Endothelial cell (in vitro differentiated cells): ENCODE results near the gene FABP1. TPM values are rescaled to one million over a fixed set of nuclear protein-coding genes. Genes with fewer than 3 reads are reported as not detected.

ENCODE experiments used
- DNase-seq: peaks from one replicate; pipeline ENCODE4 v3.0.0; 2021; ENCODE audit warnings: low spot score
- H3K27ac Mint-ChIP-seq: one replicate; pipeline ENCODE4 v1.8.0; 2021; ENCODE audit warnings: mixed read lengths, inconsistent platforms; ENCODE audit not compliant: unreplicated experiment
- H3K27me3 Mint-ChIP-seq: one replicate; pipeline ENCODE4 v1.8.0; 2021; ENCODE audit warnings: mild to moderate bottlenecking, moderate library complexity, mixed read lengths, inconsistent platforms; ENCODE audit not compliant: unreplicated experiment
- H3K36me3 Mint-ChIP-seq: one replicate; pipeline ENCODE4 v1.8.0; 2021; ENCODE audit warnings: mild to moderate bottlenecking, low read depth, mixed read lengths, inconsistent platforms; ENCODE audit not compliant: unreplicated experiment
- H3K4me1 Mint-ChIP-seq: one replicate; pipeline ENCODE4 v1.8.0; 2021; ENCODE audit warnings: mild to moderate bottlenecking, mixed read lengths, inconsistent platforms; ENCODE audit not compliant: unreplicated experiment
- H3K4me3 Mint-ChIP-seq: one replicate; pipeline ENCODE4 v1.8.0; 2021; ENCODE audit warnings: mild to moderate bottlenecking, mixed read lengths, inconsistent platforms; ENCODE audit not compliant: unreplicated experiment
- H3K9me3 Mint-ChIP-seq: one replicate; pipeline ENCODE4 v1.8.0; 2021; ENCODE audit warnings: mixed read lengths, inconsistent platforms; ENCODE audit not compliant: unreplicated experiment
- CTCF ChIP-seq: fragments of 200-600 bp; sonication (generic); IDR thresholded peaks from one replicate; pipeline ENCODE4 v1.5.0; 2021; ENCODE audit warnings: antibody characterized with exemption; ENCODE audit not compliant: unreplicated experiment
- total RNA-seq: library from RNA; stranded (reverse); fragmentation: NEBNext Ultra II Directional; extraction: Animal tissue kit (Norgen Biotek cat#: 25700); gene quantifications from one replicate; pipeline ENCODE4 v1.2.1, GENCODE V29; 2021; ENCODE audit not compliant: unreplicated experiment

The FABP1 gene
- total RNA-seq, 1 donor from 2014 or later, result not detected

DNA sequence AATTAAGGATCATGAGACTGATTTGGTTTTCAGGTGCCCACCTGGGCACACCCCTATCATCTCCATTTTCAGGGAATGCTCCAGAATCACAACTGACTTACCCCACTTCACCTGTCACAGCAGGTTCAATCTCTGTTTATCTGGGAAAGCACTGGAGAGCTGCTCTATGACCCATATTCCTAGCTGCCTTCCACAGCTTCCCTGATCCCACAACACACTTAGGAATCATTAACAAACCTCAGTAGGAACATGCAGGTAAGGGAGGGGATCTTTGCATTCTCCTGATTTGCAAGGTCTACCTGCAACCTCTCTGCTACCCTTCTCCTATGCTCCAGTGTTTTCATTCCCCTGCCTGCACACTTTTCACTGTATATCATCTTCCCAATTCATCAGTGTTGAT, 18.7 kb upstream of the FABP1 start:
- Mint-ChIP-seq H3K4me3 (no peak overlapping the region), H3K27ac (no peak overlapping the region), H3K27me3 (peaks cover 2% of the 10 kb centered on the region), H3K4me1 (no peaks in the 10 kb centered on the region), H3K9me3 (no peaks in the 10 kb centered on the region), H3K36me3 (no peaks in the 10 kb centered on the region)
- no peak for DNase-seq
- no peak for TF ChIP-seq CTCF

GRCh38 chr2:88144914-88145497, 17.1 kb upstream of the FABP1 start:
- H3K4me3 Mint-ChIP-seq, result no peak overlapping the region
- H3K9me3 Mint-ChIP-seq, result no peaks in the 10 kb centered on the region
- no peaks in the 10 kb centered on the region for H3K4me1 Mint-ChIP-seq
- no peaks in the 10 kb centered on the region for H3K36me3 Mint-ChIP-seq
- peaks cover 2% of the 10 kb centered on the region for H3K27me3 Mint-ChIP-seq
- no peak for TF ChIP-seq CTCF
- no peak for DNase-seq
- no peak overlapping the region for H3K27ac Mint-ChIP-seq

DNA sequence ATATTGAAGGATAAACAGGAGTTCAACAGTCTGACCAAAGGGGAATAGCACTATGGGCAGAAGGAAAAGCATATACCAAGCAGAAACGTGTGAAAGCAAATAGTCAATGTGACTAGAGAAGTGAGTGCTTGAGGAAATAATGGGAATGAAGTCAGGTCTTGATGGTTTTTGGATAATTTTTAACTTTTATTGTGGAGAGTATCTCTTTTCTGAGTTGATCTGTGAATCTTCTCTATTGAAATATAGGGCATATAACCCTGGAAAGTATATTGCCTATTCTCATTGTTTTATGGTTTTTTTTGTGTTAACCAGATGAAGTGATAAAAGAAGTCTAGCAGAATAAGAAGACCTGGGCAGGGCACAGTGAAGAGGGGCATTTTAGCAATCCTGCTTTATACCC, 16.4 kb upstream of the FABP1 start:
- no peaks in the 10 kb centered on the region for H3K4me1 Mint-ChIP-seq
- H3K27me3 Mint-ChIP-seq, result peaks cover 2% of the 10 kb centered on the region
- no peak for TF ChIP-seq CTCF
- H3K4me3 Mint-ChIP-seq, result no peak overlapping the region
- no peak for DNase-seq
- H3K36me3 Mint-ChIP-seq, result no peaks in the 10 kb centered on the region
- H3K9me3 Mint-ChIP-seq, result no peaks in the 10 kb centered on the region
- no peak overlapping the region for H3K27ac Mint-ChIP-seq

DNA sequence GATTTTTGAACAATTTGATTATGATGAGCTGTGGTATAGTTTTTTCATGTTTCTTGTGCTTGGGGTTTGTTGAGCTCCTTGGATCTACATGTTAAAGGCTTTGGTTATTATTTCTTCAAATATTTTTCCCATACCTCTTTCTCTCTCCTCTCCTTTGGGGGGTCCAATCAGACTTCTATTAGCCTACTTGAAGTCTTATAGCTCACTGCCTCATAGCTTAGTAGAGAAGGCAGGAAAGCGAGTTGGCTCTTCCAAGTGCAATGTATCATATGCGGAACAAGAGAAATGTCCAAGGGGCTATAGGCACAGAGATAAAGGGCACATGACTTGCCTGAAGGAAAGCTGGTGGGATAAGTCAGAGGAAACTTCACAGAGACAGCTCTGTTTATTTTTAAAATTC, 14.1 kb upstream of the FABP1 start:
- no peak for TF ChIP-seq CTCF
- no peak overlapping the region for H3K27ac Mint-ChIP-seq
- no peaks in the 10 kb centered on the region for H3K4me1 Mint-ChIP-seq
- no peaks in the 10 kb centered on the region for H3K36me3 Mint-ChIP-seq
- H3K27me3 Mint-ChIP-seq, result peaks cover 2% of the 10 kb centered on the region
- H3K9me3 Mint-ChIP-seq, result no peaks in the 10 kb centered on the region
- no peak overlapping the region for H3K4me3 Mint-ChIP-seq
- no peak for DNase-seq

DNA sequence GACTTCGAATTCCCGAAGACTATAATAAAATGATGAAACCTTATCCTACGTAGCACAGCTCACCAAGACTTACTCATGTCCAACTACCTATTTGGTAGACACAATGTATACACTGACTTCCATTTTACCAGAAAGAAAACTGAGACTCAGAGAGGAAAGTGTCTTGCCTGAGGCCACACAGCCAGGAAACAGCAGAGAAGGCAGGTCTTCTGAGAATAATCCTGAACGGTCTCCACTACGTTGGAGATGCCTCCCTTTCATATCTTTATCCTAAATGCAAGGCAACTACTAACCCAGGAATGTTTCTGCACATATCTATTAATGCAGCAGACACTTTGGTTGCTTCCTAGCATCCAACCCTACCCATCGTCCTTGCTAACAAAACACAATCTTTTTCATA, 11.9 kb upstream of the FABP1 start:
- Mint-ChIP-seq H3K27me3 (peaks cover 2% of the 10 kb centered on the region), H3K4me3 (no peak overlapping the region), H3K9me3 (no peaks in the 10 kb centered on the region), H3K36me3 (no peaks in the 10 kb centered on the region), H3K27ac (no peak overlapping the region), H3K4me1 (no peaks in the 10 kb centered on the region)
- DNase-seq, result no peak
- no peak for TF ChIP-seq CTCF
